ENCODE results near the gene DGKE.
A peak's percentile ranks its signal among the peaks of the same experiment; 100 is the strongest.

The DGKE gene

GRCh38 chr17:56833809-56834379 lies at the start of gene DGKE, which contains the start of gene C17orf67:
TSS of gene DGKE (plus strand) at chr17:56834151. CDS start at chr17:56834796, 645 bp downstream.
TSS of gene C17orf67 (minus strand) at chr17:56833920. CDS start at chr17:56815810, 18,110 bp downstream.
- peak; percentile 63 for DNase-seq

- DNase-seq = no peak
Observed at GRCh38 chr17:56785405-56785804, 48.5 kb upstream of the DGKE start.

- DNase-seq = no peak
Observed at GRCh38 chr17:56785997-56786680, 47.8 kb upstream of the DGKE start.

GRCh38 chr17:56786989-56787482 lies 46.9 kb upstream of the DGKE start:
- DNase-seq = no peak

GRCh38 chr17:56792267-56792666 lies 41.7 kb upstream of the DGKE start:
- DNase-seq = no peak

GRCh38 chr17:56793531-56793930 lies 40.4 kb upstream of the DGKE start:
- DNase-seq = no peak

GRCh38 chr17:56793957-56794356 lies 40.0 kb upstream of the DGKE start:
- no peak for DNase-seq

GRCh38 chr17:56795221-56795865 lies 38.6 kb upstream of the DGKE start:
- no peak for DNase-seq

- DNase-seq = no peak
Observed at GRCh38 chr17:56796536-56796935, 37.4 kb upstream of the DGKE start.

GRCh38 chr17:56798916-56799315 lies 35.0 kb upstream of the DGKE start:
- peak; percentile 76 for DNase-seq

- DNase-seq = no peak
Observed at GRCh38 chr17:56801459-56802178, 32.3 kb upstream of the DGKE start.

GRCh38 chr17:56803071-56803470 lies 30.9 kb upstream of the DGKE start:
- no peak for DNase-seq

- DNase-seq = no peak
Observed at GRCh38 chr17:56804454-56804853, 29.5 kb upstream of the DGKE start.

- no peak for DNase-seq
Observed at GRCh38 chr17:56806949-56807348, 27.0 kb upstream of the DGKE start.

GRCh38 chr17:56807723-56808122 lies 26.2 kb upstream of the DGKE start:
- no peak for DNase-seq

- no peak for DNase-seq
Observed at GRCh38 chr17:56808503-56808902, 25.4 kb upstream of the DGKE start.

- DNase-seq = no peak
Observed at GRCh38 chr17:56809106-56809819, 24.7 kb upstream of the DGKE start.

- DNase-seq = no peak
Observed at GRCh38 chr17:56809820-56810179, 24.2 kb upstream of the DGKE start.

- DNase-seq = no peak
Observed at GRCh38 chr17:56810343-56810742, 23.6 kb upstream of the DGKE start.

- no peak for DNase-seq
Observed at GRCh38 chr17:56810891-56811775, 22.8 kb upstream of the DGKE start.

GRCh38 chr17:56812901-56813388 lies 21.0 kb upstream of the DGKE start:
- DNase-seq = no peak

GRCh38 chr17:56815711-56816110 lies 18.2 kb upstream of the DGKE start:
- no peak for DNase-seq
